Lung (tissue), 12 donors: Measurements from ENCODE around the gene CFTR. TPM values are rescaled to one million over a fixed set of nuclear protein-coding genes. Genes with fewer than 3 reads are reported as not detected.
"Not testable (repeated sequence)": the region's sequence is repeated elsewhere in the genome, so short reads cannot be mapped to it uniquely, and the experiment has no call there.

ENCODE experiments used
- ATAC-seq: fragments of 200-7000 bp; cut with Tn5 transposase; one replicate; pipeline ENCODE4 v1.9.1; 2020; ENCODE audit warnings: moderate number of reproducible peaks; ENCODE audit not compliant: insufficient read depth, low FRiP score
- DNase-seq, 3 donors: peaks; one replicate each; pipeline ENCODE4 v3.0.0-alpha.2; 2013 to 2017
- H3K27ac ChIP-seq, 2 donors: one replicate each; pipeline ENCODE4 v1.5.1; 2013; ENCODE audit warnings: mild to moderate bottlenecking in 2 of 2, moderate library complexity in 2 of 2, control low read depth in 1 of 2, inconsistent platforms in 1 of 2, low read depth in 1 of 2, low read length in 1 of 2
- H3K27me3 ChIP-seq, 3 donors: one replicate each; pipeline ENCODE4 v1.5.1; 2013; ENCODE audit warnings: low read length in 2 of 3; ENCODE audit not compliant: control insufficient read depth in 3 of 3, insufficient read depth in 3 of 3
- H3K36me3 ChIP-seq, 4 donors: one replicate each; pipeline ENCODE4 v1.5.1; 2013; ENCODE audit warnings: low read length in 4 of 4, mild to moderate bottlenecking in 1 of 4, moderate library complexity in 1 of 4; ENCODE audit not compliant: control insufficient read depth in 4 of 4, insufficient read depth in 4 of 4
- H3K4me1 ChIP-seq, 5 donors: one replicate each; pipeline ENCODE4 v1.5.1; 2013; ENCODE audit warnings: low read length in 5 of 5, mild to moderate bottlenecking in 2 of 5, moderate library complexity in 1 of 5; ENCODE audit not compliant: control insufficient read depth in 5 of 5, insufficient read depth in 5 of 5
- H3K4me3 ChIP-seq: one replicate; pipeline ENCODE4 v1.5.1; 2013; ENCODE audit warnings: mild to moderate bottlenecking, control low read depth, moderate library complexity
- H3K9ac ChIP-seq, 2 donors: one replicate each; pipeline ENCODE4 v1.5.1; 2013; ENCODE audit warnings: low read length in 2 of 2, control low read depth in 1 of 2; ENCODE audit not compliant: insufficient read depth in 1 of 2
- H3K9me3 ChIP-seq, 4 donors: one replicate each; pipeline ENCODE4 v1.5.1; 2013; ENCODE audit warnings: low read length in 3 of 4, mild to moderate bottlenecking in 1 of 4, moderate library complexity in 1 of 4; ENCODE audit not compliant: control insufficient read depth in 4 of 4, insufficient read depth in 3 of 4
- CTCF ChIP-seq: IDR thresholded peaks from 2 replicates; pipeline ENCODE4 v1.5.1; 2012; ENCODE audit warnings: mild to moderate bottlenecking; ENCODE audit errors: control extremely low read depth, extremely low read depth
- WGBS, 2 donors: extraction: QIAGEN DNeasy Blood & Tissue Kit; methylation state at CpG; one replicate each; pipeline ENCODE4 v1.1.7; 2013; 5-methylcytosine and 5-hydroxymethylcytosine counted together
- polyA plus RNA-seq, 2 donors: library from polyadenylated mRNA; stranded (reverse); fragments of 200-250 nt; gene quantifications; one replicate each; pipeline ENCODE4 v1.2.1, GENCODE V29; 2013
- total RNA-seq, 2 donors: library from RNA; depleted of rRNA in 1 of 2; stranded (reverse); fragments of >200 nt in 1 of 2; gene quantifications; one replicate each; pipeline ENCODE4 v1.2.1, GENCODE V29; 2014 to 2021
- donor health status: control.
- donor health status: control.
- donor health status: Bipolar disorder and iron deficiency.
- donor health status: healthy.
- donor health status: DM: yes; HTN: yes; CAD: no.

The CFTR gene
- total and polyA plus RNA-seq, 4 donors, result 8.2 to 138 (median 15.7) TPM

DNA sequence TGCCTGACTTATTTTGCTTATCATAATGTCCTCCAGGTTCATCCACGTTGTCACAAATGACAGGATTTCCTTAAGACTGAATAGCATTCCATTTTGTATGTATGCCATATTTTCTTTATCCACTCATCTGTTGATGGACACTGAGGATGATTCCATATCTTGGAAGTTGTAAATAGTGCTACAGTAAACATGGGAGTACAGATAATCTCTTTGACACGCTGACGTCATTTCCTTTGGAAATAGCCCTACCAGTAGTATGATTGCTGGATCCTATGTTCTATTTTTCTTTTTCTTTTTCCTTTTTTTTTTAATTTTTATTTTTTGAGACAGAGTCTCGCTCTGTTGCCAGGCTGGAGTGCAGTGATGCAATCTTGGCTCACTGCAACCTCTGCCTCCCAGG, 225.8 kb downstream of the CFTR start:
- Histone ChIP-seq H3K4me1 (no peaks in the 10 kb centered on the region), H3K9me3 (no peaks in the 10 kb centered on the region), H3K27me3 (no peaks in the 10 kb centered on the region), H3K27ac (no peak overlapping the region), H3K36me3 (no peaks in the 10 kb centered on the region), H3K4me3 (no peak overlapping the region), H3K9ac (no peak overlapping the region)
- no peak for TF ChIP-seq CTCF
- WGBS, 2 donors, result 82 to 88% methylated on average over 4 of the region's 4 CpGs
- no peak for DNase-seq
- ATAC-seq, result no peak

DNA sequence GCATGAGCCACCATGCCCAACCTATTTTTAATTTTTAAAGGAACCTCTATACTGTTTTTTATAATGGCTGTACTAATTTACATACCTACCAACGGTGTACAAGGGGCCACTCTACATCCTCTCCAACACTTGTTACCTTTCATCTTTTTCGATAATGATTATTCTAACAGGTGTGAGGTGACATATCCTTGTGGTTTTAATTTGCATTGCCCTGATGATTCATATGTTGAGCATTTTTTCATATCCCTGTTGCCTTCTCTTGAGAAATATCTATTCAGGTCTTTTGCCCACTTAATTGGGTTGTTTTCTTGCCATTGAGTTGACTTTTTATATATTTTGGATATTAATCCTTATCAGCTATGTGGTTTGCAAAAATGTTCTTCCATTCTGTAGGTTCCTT, 226.4 kb downstream of the CFTR start:
- Histone ChIP-seq H3K4me1 (no peaks in the 10 kb centered on the region), H3K4me3 (no peak overlapping the region), H3K27me3 (no peaks in the 10 kb centered on the region), H3K27ac (no peak overlapping the region), H3K9me3 (no peaks in the 10 kb centered on the region), H3K36me3 (no peaks in the 10 kb centered on the region), H3K9ac (no peak overlapping the region)
- no peak for DNase-seq
- no peak for ATAC-seq
- 58 to 84% methylated on average over 2 of the region's 2 CpGs for WGBS, 2 donors
- TF ChIP-seq CTCF, result no peak

- no peak for TF ChIP-seq CTCF
- Histone ChIP-seq H3K27me3 (no peaks in the 10 kb centered on the region), H3K27ac (no peak overlapping the region), H3K9me3 (no peaks in the 10 kb centered on the region), H3K4me3 (no peak overlapping the region), H3K4me1 (no peaks in the 10 kb centered on the region), H3K36me3 (no peaks in the 10 kb centered on the region), H3K9ac (no peak overlapping the region)
- DNase-seq (no peak), ATAC-seq (no peak)
These were observed 227.3 kb downstream of the CFTR start for GRCh38 chr7:117707080-117707479.

DNA sequence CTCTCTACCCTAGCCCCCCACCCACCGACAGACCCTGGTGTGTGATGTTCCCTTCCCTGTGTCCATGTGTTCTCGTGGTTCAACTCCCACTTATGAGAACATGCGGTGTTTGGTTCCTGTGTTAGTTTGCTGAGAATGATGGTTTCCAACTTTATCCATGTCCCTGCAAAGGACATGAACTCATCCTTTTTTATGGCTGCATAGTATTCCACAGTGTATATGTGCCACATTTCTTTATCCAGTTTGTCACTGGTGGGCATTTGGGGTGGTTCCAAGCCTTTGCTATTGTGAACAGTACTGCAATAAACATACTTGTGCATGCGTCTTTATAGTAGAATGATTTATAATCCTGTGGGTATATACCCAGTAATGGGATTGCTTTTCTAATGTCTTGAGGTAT, 228.3 kb downstream of the CFTR start:
- not testable (repeated sequence) for ATAC-seq, DNase-seq

More for the DNA sequence above, 228.3 kb downstream of the CFTR start:
- H3K4me3 ChIP-seq, H3K27ac ChIP-seq, H3K4me1 ChIP-seq, H3K27me3 ChIP-seq, H3K9me3 ChIP-seq, H3K9ac ChIP-seq, H3K36me3 ChIP-seq: not testable (repeated sequence)
- 74 to 96% methylated on average over 4 of the region's 4 CpGs for WGBS, 2 donors
